ENCODE measurements around the gene PAF1.

The PAF1 gene

GRCh38 chr19:39416152-39417120 is 25.5 kb upstream of the PAF1 start:
- no peak for DNase-seq

GRCh38 chr19:39415111-39416046 is 24.5 kb upstream of the PAF1 start:
- DNase-seq: no peak

GRCh38 chr19:39413911-39414608 is 23.2 kb upstream of the PAF1 start:
- DNase-seq: peak; percentile 16

GRCh38 chr19:39413272-39413910 is 22.5 kb upstream of the PAF1 start:
- DNase-seq: peak; percentile 33

- DNase-seq: no peak
Observed at GRCh38 chr19:39412867-39413271, 22.0 kb upstream of the PAF1 start.

- DNase-seq: peak; percentile 96
Observed at GRCh38 chr19:39412100-39412866, 21.4 kb upstream of the PAF1 start, which contains the start of gene PLEKHG2. Gene PLEKHG2, plus strand, starts transcription at chr19:39412669. Its CDS starts 1,418 bp downstream, at chr19:39414087.

GRCh38 chr19:39411832-39412099 is 20.9 kb upstream of the PAF1 start:
- peak; percentile 90 for DNase-seq

- DNase-seq: peak; percentile 31
Observed at GRCh38 chr19:39411081-39411831, 20.4 kb upstream of the PAF1 start.

GRCh38 chr19:39410831-39411080 is 19.9 kb upstream of the PAF1 start:
- DNase-seq: no peak

GRCh38 chr19:39410017-39410830 is 19.3 kb upstream of the PAF1 start:
- DNase-seq: peak; percentile 67

GRCh38 chr19:39409208-39410016 is 18.5 kb upstream of the PAF1 start:
- DNase-seq: peak; percentile 89

- DNase-seq: peak; percentile 35
Observed at GRCh38 chr19:39408392-39409207, 17.7 kb upstream of the PAF1 start.

GRCh38 chr19:39407660-39408391 is 16.9 kb upstream of the PAF1 start:
- DNase-seq: peak; percentile 57

- no peak for DNase-seq
Observed at GRCh38 chr19:39407410-39407659, 16.4 kb upstream of the PAF1 start.

GRCh38 chr19:39406656-39407409 is 15.9 kb upstream of the PAF1 start, which contains the start of gene ZFP36:
Gene ZFP36, plus strand, starts transcription at chr19:39406847. Its CDS starts 58 bp downstream, at chr19:39406905.
- DNase-seq: peak; percentile 87

GRCh38 chr19:39405958-39406655 is 15.2 kb upstream of the PAF1 start:
- DNase-seq: peak; percentile 88
